GM12878 (cell line): ENCODE measurements around the gene ARL16. TPM values are rescaled to one million over a fixed set of nuclear protein-coding genes. Genes with fewer than 3 reads are reported as not detected.

Experiments
- BRCA1 ChIP-seq: IDR thresholded peaks from 2 replicates; pipeline ENCODE4 v1.6.1; 2011; ENCODE audit warnings: low read depth, low read length, improper control_type of control experiment
- CREM ChIP-seq: IDR thresholded peaks from 2 replicates; pipeline ENCODE4 v1.6.1; 2014; ENCODE audit warnings: antibody characterized with exemption, low read depth
- ESRRA ChIP-seq: IDR thresholded peaks from 2 replicates; pipeline ENCODE4 v1.6.1; 2012; ENCODE audit warnings: mild to moderate bottlenecking, low read length, improper control_type of control experiment
- FOXM1 ChIP-seq: IDR thresholded peaks from 2 replicates; pipeline ENCODE4 v1.6.1; 2012; ENCODE audit warnings: low read depth, mild to moderate bottlenecking, inconsistent platforms, low read length, moderate library complexity
- HCFC1 ChIP-seq: fragments of 150-350 bp; IDR thresholded peaks from 2 replicates; pipeline ENCODE4 v1.6.1; 2014; ENCODE audit warnings: low read length
- KAT2A ChIP-seq: conservative IDR thresholded peaks from 2 replicates; pipeline ENCODE4 v1.6.1; 2011; ENCODE audit warnings: low read depth, low read length; ENCODE audit not compliant: control insufficient read depth
- NR2C2 ChIP-seq: IDR thresholded peaks from 2 replicates; pipeline ENCODE4 v1.6.1; 2011; ENCODE audit warnings: borderline replicate concordance, low read depth; ENCODE audit not compliant: control insufficient read depth, insufficient read length
- PAX8 ChIP-seq: fragments of 450-650 bp; IDR thresholded peaks from 2 replicates; pipeline ENCODE4 v1.6.1; 2017; ENCODE audit warnings: mild to moderate bottlenecking, moderate library complexity
- POLR2A ChIP-seq: IDR thresholded peaks from 2 replicates; pipeline ENCODE4 v1.6.1; 2011; ENCODE audit warnings: low read depth, mild to moderate bottlenecking, low read length
- POLR2AphosphoS2 ChIP-seq: IDR thresholded peaks from 2 replicates; pipeline ENCODE4 v1.6.1; 2011; ENCODE audit warnings: low read depth, mild to moderate bottlenecking, low read length, improper control_type of control experiment, moderate library complexity
- RB1 ChIP-seq: fragments of 450-650 bp; formaldehyde crosslinking; IDR thresholded peaks from 2 replicates; pipeline ENCODE4 v1.6.1; 2017; ENCODE audit warnings: mild to moderate bottlenecking, borderline replicate concordance
- SREBF1 ChIP-seq: IDR thresholded peaks from 2 replicates; pipeline ENCODE4 v1.6.1; 2012; ENCODE audit warnings: mild to moderate bottlenecking, low read length
- SRF ChIP-seq, 2 experiments: IDR thresholded peaks; 2 replicates each; pipeline ENCODE4 v1.6.1; 2011; ENCODE audit warnings: low read depth in 2 of 2, low read length in 2 of 2, mild to moderate bottlenecking in 1 of 2, moderate library complexity in 1 of 2
- SUPT20H ChIP-seq: IDR thresholded peaks from 2 replicates; pipeline ENCODE4 v1.6.1; 2011; ENCODE audit warnings: low read depth, mild to moderate bottlenecking, low read length, moderate library complexity, borderline replicate concordance; ENCODE audit not compliant: control insufficient read depth
- TAF1 ChIP-seq: IDR thresholded peaks from 2 replicates; pipeline ENCODE4 v1.6.1; 2011; ENCODE audit warnings: mild to moderate bottlenecking, low read depth, low read length, borderline replicate concordance
- TCF3 ChIP-seq: IDR thresholded peaks from 2 replicates; pipeline ENCODE4 v1.6.1; 2012; ENCODE audit warnings: low read depth, mild to moderate bottlenecking, low read length, borderline replicate concordance; ENCODE audit not compliant: insufficient read depth
- ZBED1 ChIP-seq: IDR thresholded peaks from 2 replicates; pipeline ENCODE4 v1.6.1; 2016; ENCODE audit warnings: borderline replicate concordance
- ZNF384 ChIP-seq: IDR thresholded peaks from 2 replicates; pipeline ENCODE4 v1.6.1; 2012; ENCODE audit warnings: low read depth, mild to moderate bottlenecking, low read length, improper control_type of control experiment, borderline replicate concordance
- polyA plus RNA-seq, 11 experiments: library from polyadenylated mRNA; depleted of rRNA in 4 of 11; unstranded in 6 of 11; stranded (reverse) in 5 of 11; fragments of >200 nt; fragmentation: Nextera tagmentation in 4 of 11; fragmentation: Illumina TruSeq in 1 of 11; extraction: Ambion mirVana in 4 of 11; extraction: Trizol in 1 of 11; gene quantifications; 1 replicate in 1 of 11; 2 replicates in 10 of 11; pipeline versions ENCODE4 v1.2.1 to v1.2.3, GENCODE V29; 2011 to 2016; ENCODE audit warnings: inconsistent platforms in 2 of 11, missing spikeins in 2 of 11, low read depth in 1 of 11
- total RNA-seq, 4 experiments: library from RNA; depleted of rRNA in 3 of 4; stranded (reverse); fragments of >200 nt in 3 of 4; fragmentation: Illumina TruSeq in 1 of 4; extraction: Trizol in 1 of 4; gene quantifications; 2 replicates each; pipeline versions ENCODE4 v1.2.1 to v1.2.3, GENCODE V29; 2013 to 2021
- TF ChIP-seq, protein P1 (sequence below): fragments of 450-650 bp; IDR thresholded peaks from 2 replicates; pipeline ENCODE4 v1.6.1; 2017; ENCODE audit warnings: mild to moderate bottlenecking, low read depth, inconsistent platforms; ENCODE audit not compliant: poor library complexity, severe bottlenecking
- TF ChIP-seq, protein P2 (sequence below): fragments of 450-650 bp; formaldehyde crosslinking; IDR thresholded peaks from 2 replicates; pipeline ENCODE4 v1.4.0; 2020; ENCODE audit warnings: mild to moderate bottlenecking, moderate library complexity
- TF ChIP-seq, protein P3 (sequence below): fragments of 450-650 bp; IDR thresholded peaks from 2 replicates; pipeline ENCODE4 v1.6.1; 2014; ENCODE audit warnings: mild to moderate bottlenecking
- TF ChIP-seq, protein P4 (sequence below): fragments of 450-650 bp; conservative IDR thresholded peaks from 2 replicates; pipeline ENCODE4 v1.6.1; 2017; ENCODE audit warnings: mild to moderate bottlenecking, moderate library complexity

ARL16 gene
- total and polyA plus RNA-seq, 10 of the 15 experiments (the other 5 are each of a cell fraction or from before 2014, with no cell fraction given), result 4.7 to 47.6 (median 30.9) TPM

DNA sequence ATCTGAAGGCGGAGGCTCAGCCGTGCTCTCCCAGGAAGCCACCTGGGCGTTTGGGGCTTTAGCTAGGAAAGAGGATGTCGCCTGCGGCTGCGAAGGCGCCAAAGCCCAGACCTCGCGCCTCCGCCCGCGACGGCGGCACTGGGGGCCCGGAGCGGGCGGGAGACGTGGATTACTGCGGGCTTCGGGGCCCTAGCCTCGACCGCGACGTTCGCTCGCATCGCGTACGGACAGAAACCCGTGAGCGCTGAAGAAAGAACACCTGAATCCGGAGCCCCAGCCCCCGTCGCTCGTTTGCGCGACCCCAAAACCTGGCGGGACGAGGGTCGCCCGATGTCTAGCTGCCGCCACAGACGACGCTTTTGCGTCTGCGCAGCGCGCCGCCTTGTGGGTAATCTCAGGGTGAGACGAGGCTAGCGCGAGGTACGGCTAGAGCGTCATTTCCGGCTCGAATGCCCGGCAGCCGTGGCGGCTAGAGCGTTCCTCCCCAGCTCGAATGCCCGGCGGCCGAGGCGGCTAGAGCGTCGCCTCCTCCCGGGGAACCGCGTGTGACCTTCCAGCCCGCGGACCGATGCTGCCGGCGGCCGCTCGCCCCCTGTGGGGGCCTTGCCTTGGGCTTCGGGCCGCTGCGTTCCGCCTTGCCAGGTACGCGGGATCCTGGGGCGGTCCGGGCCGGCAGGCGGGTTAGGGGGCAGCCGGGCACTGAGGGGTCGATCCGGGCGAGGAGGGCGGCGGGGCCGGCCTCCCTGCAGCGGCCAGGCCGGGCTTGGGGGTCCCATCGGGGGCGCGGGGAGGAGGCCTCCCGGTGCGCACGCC lies 19.5 kb upstream of the ARL16 start, which contains the start of gene MRPL12 (continued):
- TF ChIP-seq ZBED1 (no peak; the same call in 1 of the 2 replicates), SUPT20H (no peak), POLR2AphosphoS2 (peak; percentile 73; the same call in 1 of the 2 replicates), SRF (IDR thresholded peaks at IDR 0.05; ENCODE audit: low read depth in 2 of 2, low read length in 2 of 2) (0 out of 4 replicates have a peak, but pooled peaks of 1 of the 2 experiments have one; percentile 18), BRCA1 (peak; percentile 74), HCFC1 (peak; percentile 80), ESRRA (peak; percentile 55), TAF1 (peak; percentile 90), PAX8 (no peak), FOXM1 (no peak), CREM (peak; percentile 97), RB1 (peak; percentile 89; the same call in 1 of the 2 replicates), TCF3 (0 out of 2 replicates have a peak, but pooled peaks have one; percentile 21), ZNF384 (no peak), KAT2A (no peak), SREBF1 (no peak), POLR2A (peak; percentile 94), NR2C2 (no peak)
- TF ChIP-seq, protein P1, sequence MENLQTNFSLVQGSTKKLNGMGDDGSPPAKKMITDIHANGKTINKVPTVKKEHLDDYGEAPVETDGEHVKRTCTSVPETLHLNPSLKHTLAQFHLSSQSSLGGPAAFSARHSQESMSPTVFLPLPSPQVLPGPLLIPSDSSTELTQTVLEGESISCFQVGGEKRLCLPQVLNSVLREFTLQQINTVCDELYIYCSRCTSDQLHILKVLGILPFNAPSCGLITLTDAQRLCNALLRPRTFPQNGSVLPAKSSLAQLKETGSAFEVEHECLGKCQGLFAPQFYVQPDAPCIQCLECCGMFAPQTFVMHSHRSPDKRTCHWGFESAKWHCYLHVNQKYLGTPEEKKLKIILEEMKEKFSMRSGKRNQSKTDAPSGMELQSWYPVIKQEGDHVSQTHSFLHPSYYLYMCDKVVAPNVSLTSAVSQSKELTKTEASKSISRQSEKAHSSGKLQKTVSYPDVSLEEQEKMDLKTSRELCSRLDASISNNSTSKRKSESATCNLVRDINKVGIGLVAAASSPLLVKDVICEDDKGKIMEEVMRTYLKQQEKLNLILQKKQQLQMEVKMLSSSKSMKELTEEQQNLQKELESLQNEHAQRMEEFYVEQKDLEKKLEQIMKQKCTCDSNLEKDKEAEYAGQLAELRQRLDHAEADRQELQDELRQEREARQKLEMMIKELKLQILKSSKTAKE, result no peak
- TF ChIP-seq, protein P2, sequence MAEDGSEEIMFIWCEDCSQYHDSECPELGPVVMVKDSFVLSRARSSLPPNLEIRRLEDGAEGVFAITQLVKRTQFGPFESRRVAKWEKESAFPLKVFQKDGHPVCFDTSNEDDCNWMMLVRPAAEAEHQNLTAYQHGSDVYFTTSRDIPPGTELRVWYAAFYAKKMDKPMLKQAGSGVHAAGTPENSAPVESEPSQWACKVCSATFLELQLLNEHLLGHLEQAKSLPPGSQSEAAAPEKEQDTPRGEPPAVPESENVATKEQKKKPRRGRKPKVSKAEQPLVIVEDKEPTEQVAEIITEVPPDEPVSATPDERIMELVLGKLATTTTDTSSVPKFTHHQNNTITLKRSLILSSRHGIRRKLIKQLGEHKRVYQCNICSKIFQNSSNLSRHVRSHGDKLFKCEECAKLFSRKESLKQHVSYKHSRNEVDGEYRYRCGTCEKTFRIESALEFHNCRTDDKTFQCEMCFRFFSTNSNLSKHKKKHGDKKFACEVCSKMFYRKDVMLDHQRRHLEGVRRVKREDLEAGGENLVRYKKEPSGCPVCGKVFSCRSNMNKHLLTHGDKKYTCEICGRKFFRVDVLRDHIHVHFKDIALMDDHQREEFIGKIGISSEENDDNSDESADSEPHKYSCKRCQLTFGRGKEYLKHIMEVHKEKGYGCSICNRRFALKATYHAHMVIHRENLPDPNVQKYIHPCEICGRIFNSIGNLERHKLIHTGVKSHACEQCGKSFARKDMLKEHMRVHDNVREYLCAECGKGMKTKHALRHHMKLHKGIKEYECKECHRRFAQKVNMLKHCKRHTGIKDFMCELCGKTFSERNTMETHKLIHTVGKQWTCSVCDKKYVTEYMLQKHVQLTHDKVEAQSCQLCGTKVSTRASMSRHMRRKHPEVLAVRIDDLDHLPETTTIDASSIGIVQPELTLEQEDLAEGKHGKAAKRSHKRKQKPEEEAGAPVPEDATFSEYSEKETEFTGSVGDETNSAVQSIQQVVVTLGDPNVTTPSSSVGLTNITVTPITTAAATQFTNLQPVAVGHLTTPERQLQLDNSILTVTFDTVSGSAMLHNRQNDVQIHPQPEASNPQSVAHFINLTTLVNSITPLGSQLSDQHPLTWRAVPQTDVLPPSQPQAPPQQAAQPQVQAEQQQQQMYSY (CRISPR knock-in tag), result no peak
- TF ChIP-seq, protein P3, sequence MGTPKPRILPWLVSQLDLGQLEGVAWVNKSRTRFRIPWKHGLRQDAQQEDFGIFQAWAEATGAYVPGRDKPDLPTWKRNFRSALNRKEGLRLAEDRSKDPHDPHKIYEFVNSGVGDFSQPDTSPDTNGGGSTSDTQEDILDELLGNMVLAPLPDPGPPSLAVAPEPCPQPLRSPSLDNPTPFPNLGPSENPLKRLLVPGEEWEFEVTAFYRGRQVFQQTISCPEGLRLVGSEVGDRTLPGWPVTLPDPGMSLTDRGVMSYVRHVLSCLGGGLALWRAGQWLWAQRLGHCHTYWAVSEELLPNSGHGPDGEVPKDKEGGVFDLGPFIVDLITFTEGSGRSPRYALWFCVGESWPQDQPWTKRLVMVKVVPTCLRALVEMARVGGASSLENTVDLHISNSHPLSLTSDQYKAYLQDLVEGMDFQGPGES, result no peak
- TF ChIP-seq, protein P4, sequence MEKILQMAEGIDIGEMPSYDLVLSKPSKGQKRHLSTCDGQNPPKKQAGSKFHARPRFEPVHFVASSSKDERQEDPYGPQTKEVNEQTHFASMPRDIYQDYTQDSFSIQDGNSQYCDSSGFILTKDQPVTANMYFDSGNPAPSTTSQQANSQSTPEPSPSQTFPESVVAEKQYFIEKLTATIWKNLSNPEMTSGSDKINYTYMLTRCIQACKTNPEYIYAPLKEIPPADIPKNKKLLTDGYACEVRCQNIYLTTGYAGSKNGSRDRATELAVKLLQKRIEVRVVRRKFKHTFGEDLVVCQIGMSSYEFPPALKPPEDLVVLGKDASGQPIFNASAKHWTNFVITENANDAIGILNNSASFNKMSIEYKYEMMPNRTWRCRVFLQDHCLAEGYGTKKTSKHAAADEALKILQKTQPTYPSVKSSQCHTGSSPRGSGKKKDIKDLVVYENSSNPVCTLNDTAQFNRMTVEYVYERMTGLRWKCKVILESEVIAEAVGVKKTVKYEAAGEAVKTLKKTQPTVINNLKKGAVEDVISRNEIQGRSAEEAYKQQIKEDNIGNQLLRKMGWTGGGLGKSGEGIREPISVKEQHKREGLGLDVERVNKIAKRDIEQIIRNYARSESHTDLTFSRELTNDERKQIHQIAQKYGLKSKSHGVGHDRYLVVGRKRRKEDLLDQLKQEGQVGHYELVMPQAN, result peak; percentile 94
